ENCODE data around the gene SECISBP2.
"Not testable (repeated sequence)": the region's sequence is repeated elsewhere in the genome, so short reads cannot be mapped to it uniquely, and the experiment has no call there.

Gene SECISBP2

GRCh38 chr9:89323390-89323789 is 5.1 kb downstream of the SECISBP2 start:
- Mint-ChIP-seq H3K4me3 (no peak overlapping the region), H3K27ac (peak overlapping the region; percentile 52), H3K9me3 (no peaks in the 10 kb centered on the region), H3K4me1 (peaks cover 23% of the 10 kb centered on the region), H3K36me3 (peaks cover 78% of the 10 kb centered on the region)
- no peak for ATAC-seq
- no peak for DNase-seq (ENCODE audit: low spot score in 2 of 2)

GRCh38 chr9:89325733-89326132 is 7.4 kb downstream of the SECISBP2 start:
- DNase-seq (ENCODE audit: low spot score in 2 of 2) (no peak), ATAC-seq (no peak)
- H3K9me3 Mint-ChIP-seq, result no peaks in the 10 kb centered on the region
- no peak overlapping the region for H3K4me3 Mint-ChIP-seq
- peak overlapping the region; percentile 54 for H3K27ac Mint-ChIP-seq
- H3K4me1 Mint-ChIP-seq, result peaks cover 15% of the 10 kb centered on the region
- H3K36me3 Mint-ChIP-seq, result peaks cover 78% of the 10 kb centered on the region

- peaks cover 86% of the 10 kb centered on the region for H3K36me3 Mint-ChIP-seq
- ATAC-seq (no peak), DNase-seq (ENCODE audit: low spot score in 2 of 2) (no peak)
- peaks cover 7% of the 10 kb centered on the region for H3K4me1 Mint-ChIP-seq
- no peak overlapping the region for H3K4me3 Mint-ChIP-seq
- H3K9me3 Mint-ChIP-seq, result no peaks in the 10 kb centered on the region
- H3K27ac Mint-ChIP-seq, result no peak overlapping the region
Observed at GRCh38 chr9:89328064-89328463, 9.8 kb downstream of the SECISBP2 start.

GRCh38 chr9:89329917-89330316 is 11.6 kb downstream of the SECISBP2 start:
- ATAC-seq, result no peak
- H3K4me1 Mint-ChIP-seq, result no peaks in the 10 kb centered on the region
- H3K4me3 Mint-ChIP-seq, result no peak overlapping the region
- peaks cover 99% of the 10 kb centered on the region for H3K36me3 Mint-ChIP-seq
- no peaks in the 10 kb centered on the region for H3K9me3 Mint-ChIP-seq
- no peak overlapping the region for H3K27ac Mint-ChIP-seq
- DNase-seq (ENCODE audit: low spot score in 2 of 2), result no peak

GRCh38 chr9:89330513-89330912 is 12.2 kb downstream of the SECISBP2 start:
- Mint-ChIP-seq H3K4me1 (no peaks in the 10 kb centered on the region), H3K27ac (no peak overlapping the region), H3K36me3 (peaks cover 100% of the 10 kb centered on the region)

GRCh38 chr9:89339807-89340206 is 21.5 kb downstream of the SECISBP2 start:
- H3K4me3 Mint-ChIP-seq, result no peak overlapping the region
- no peaks in the 10 kb centered on the region for H3K9me3 Mint-ChIP-seq
- H3K36me3 Mint-ChIP-seq, result peaks cover 100% of the 10 kb centered on the region
- ATAC-seq (peak; percentile 40), DNase-seq (ENCODE audit: low spot score in 2 of 2) (no peak)
- peaks cover 30% of the 10 kb centered on the region for H3K4me1 Mint-ChIP-seq
- no peak overlapping the region for H3K27ac Mint-ChIP-seq

More at GRCh38 chr9:89330513-89330912, 12.2 kb downstream of the SECISBP2 start:
- Mint-ChIP-seq H3K9me3 (no peaks in the 10 kb centered on the region), H3K4me3 (no peak overlapping the region)
- no peak for ATAC-seq
- DNase-seq (ENCODE audit: low spot score in 2 of 2), result no peak

- Mint-ChIP-seq H3K9me3 (no peaks in the 10 kb centered on the region), H3K4me1 (peaks cover 34% of the 10 kb centered on the region), H3K36me3 (peaks cover 100% of the 10 kb centered on the region), H3K4me3 (no peak overlapping the region), H3K27ac (peak overlapping the region; percentile 18)
- ATAC-seq, result peak; percentile 92
- DNase-seq (ENCODE audit: low spot score in 2 of 2), result no peak
Observed at GRCh38 chr9:89340332-89340731, 22.0 kb downstream of the SECISBP2 start.

- no peak overlapping the region for H3K4me3 Mint-ChIP-seq
- H3K27ac Mint-ChIP-seq, result no peak overlapping the region
- DNase-seq (ENCODE audit: low spot score in 2 of 2), result no peak
- no peaks in the 10 kb centered on the region for H3K9me3 Mint-ChIP-seq
- H3K4me1 Mint-ChIP-seq, result peaks cover 40% of the 10 kb centered on the region
- no peak for ATAC-seq
- H3K36me3 Mint-ChIP-seq, result peaks cover 100% of the 10 kb centered on the region
Observed at GRCh38 chr9:89342213-89342612, 23.9 kb downstream of the SECISBP2 start.

GRCh38 chr9:89342948-89343347 is 24.6 kb downstream of the SECISBP2 start:
- Mint-ChIP-seq H3K4me1 (peaks cover 33% of the 10 kb centered on the region), H3K9me3 (no peaks in the 10 kb centered on the region), H3K4me3 (no peak overlapping the region), H3K27ac (peak overlapping the region; percentile 10), H3K36me3 (peaks cover 100% of the 10 kb centered on the region)
- DNase-seq (ENCODE audit: low spot score in 2 of 2), result no peak
- no peak for ATAC-seq

GRCh38 chr9:89343812-89344211 is 25.5 kb downstream of the SECISBP2 start:
- H3K4me3 Mint-ChIP-seq; DNase-seq (ENCODE audit: low spot score in 2 of 2); H3K9me3 Mint-ChIP-seq: not testable (repeated sequence)
- Mint-ChIP-seq H3K36me3 (peaks cover 100% of the 10 kb centered on the region), H3K27ac (peak overlapping the region; percentile 10), H3K4me1 (peaks cover 33% of the 10 kb centered on the region)
- ATAC-seq, result peak; percentile 49

GRCh38 chr9:89345476-89345875 is 27.2 kb downstream of the SECISBP2 start:
- H3K9me3 Mint-ChIP-seq, result no peaks in the 10 kb centered on the region
- no peak for DNase-seq (ENCODE audit: low spot score in 2 of 2)
- peaks cover 27% of the 10 kb centered on the region for H3K4me1 Mint-ChIP-seq
- peak overlapping the region; percentile 52 for H3K27ac Mint-ChIP-seq
- ATAC-seq, result no peak
- H3K4me3 Mint-ChIP-seq, result no peak overlapping the region
- H3K36me3 Mint-ChIP-seq, result peaks cover 100% of the 10 kb centered on the region

- DNase-seq (ENCODE audit: low spot score in 2 of 2), result no peak
- H3K27ac Mint-ChIP-seq, result no peak overlapping the region
- H3K4me1 Mint-ChIP-seq, result peaks cover 29% of the 10 kb centered on the region
- ATAC-seq, result no peak
- no peak overlapping the region for H3K4me3 Mint-ChIP-seq
- H3K9me3 Mint-ChIP-seq, result no peaks in the 10 kb centered on the region
- peaks cover 100% of the 10 kb centered on the region for H3K36me3 Mint-ChIP-seq
Observed at GRCh38 chr9:89346696-89347095, 28.4 kb downstream of the SECISBP2 start.

- Mint-ChIP-seq H3K4me3 (no peak overlapping the region), H3K27ac (no peak overlapping the region), H3K36me3 (peaks cover 99% of the 10 kb centered on the region), H3K9me3 (no peaks in the 10 kb centered on the region), H3K4me1 (peaks cover 34% of the 10 kb centered on the region)
- ATAC-seq, result no peak
- DNase-seq (ENCODE audit: low spot score in 2 of 2), result no peak
Observed at GRCh38 chr9:89347651-89348050, 29.4 kb downstream of the SECISBP2 start.

GRCh38 chr9:89349607-89350006 is 31.3 kb downstream of the SECISBP2 start:
- Mint-ChIP-seq H3K27ac (peak overlapping the region; percentile 48), H3K36me3 (peaks cover 99% of the 10 kb centered on the region), H3K9me3 (no peaks in the 10 kb centered on the region), H3K4me3 (no peak overlapping the region), H3K4me1 (peaks cover 30% of the 10 kb centered on the region)
- ATAC-seq (no peak), DNase-seq (ENCODE audit: low spot score in 2 of 2) (no peak)

- ATAC-seq (no peak), DNase-seq (ENCODE audit: low spot score in 2 of 2) (no peak)
- H3K9me3 Mint-ChIP-seq, result no peaks in the 10 kb centered on the region
- peak overlapping the region; percentile 83 for H3K27ac Mint-ChIP-seq
- H3K36me3 Mint-ChIP-seq, result peaks cover 99% of the 10 kb centered on the region
- H3K4me3 Mint-ChIP-seq, result no peak overlapping the region
- H3K4me1 Mint-ChIP-seq, result peaks cover 20% of the 10 kb centered on the region
Observed at GRCh38 chr9:89350988-89351557, 32.8 kb downstream of the SECISBP2 start.

- peaks cover 22% of the 10 kb centered on the region for H3K4me1 Mint-ChIP-seq
Observed at GRCh38 chr9:89351584-89352300, 33.4 kb downstream of the SECISBP2 start.

More at GRCh38 chr9:89351584-89352300, 33.4 kb downstream of the SECISBP2 start:
- Mint-ChIP-seq H3K9me3 (no peaks in the 10 kb centered on the region), H3K36me3 (peaks cover 99% of the 10 kb centered on the region), H3K27ac (peak overlapping the region; percentile 83), H3K4me3 (no peak overlapping the region)
- DNase-seq (ENCODE audit: low spot score in 2 of 2) (no peak), ATAC-seq (no peak)
